Measurements from ENCODE around the gene HLF. TPM values are rescaled to one million over a fixed set of nuclear protein-coding genes. Genes with fewer than 3 reads are reported as not detected.

HLF gene
- total RNA-seq, 1 experiment from 2014 or later = 1.5 TPM

- no peak for ATAC-seq
- H3K9me3 ChIP-seq (ENCODE audit: control insufficient read depth in 1 of 2, insufficient read depth in 1 of 2, low read depth in 1 of 2, low read length in 2 of 2) = no peaks in the 10 kb centered on the region
- H3K4me1 ChIP-seq (ENCODE audit: control insufficient read depth in 1 of 2, insufficient read depth in 2 of 2, low read length in 2 of 2) = no peaks in the 10 kb centered on the region
Measured at GRCh38 chr17:55342800-55343585, 78.2 kb downstream of the HLF start.

More at GRCh38 chr17:55342800-55343585, 78.2 kb downstream of the HLF start:
- Histone ChIP-seq H3K9me2 (ENCODE audit: insufficient read depth) (no peaks in the 10 kb centered on the region), H3K9ac (ENCODE audit: low read length) (no peak overlapping the region), H3K4me3 (replicated peaks in 1 of 2; ENCODE audit: low read depth in 1 of 2, low read length in 2 of 2) (no peak overlapping the region), H3K4me2 (ENCODE audit: low read length) (no peak overlapping the region), H3K27ac (ENCODE audit: low read depth, low read length) (no peak overlapping the region), H2AFZ (ENCODE audit: low read depth, low read length, poor library complexity, severe bottlenecking) (no peak overlapping the region), H3K36me3 (ENCODE audit: control insufficient read depth in 1 of 2, insufficient read depth in 2 of 2, low read length in 2 of 2) (no peaks in the 10 kb centered on the region), H3K27me3 (ENCODE audit: insufficient read depth, low read length) (peaks cover 16% of the 10 kb centered on the region; the same call in 1 of the 2 replicates), H3K79me2 (ENCODE audit: insufficient read depth, low read length) (no peaks in the 10 kb centered on the region), H4K20me1 (ENCODE audit: insufficient read depth) (no peaks in the 10 kb centered on the region)
- RAD21 ChIA-PET (ENCODE audit: low non-redundant PET in 1 of 2, low total read pairs in 2 of 2, uncharacterized antibody in 2 of 2, unreplicated experiment in 2 of 2) = no interaction called here
- intact Hi-C loops (cut with micrococcal nuclease) = no loop called here
- POLR2A ChIA-PET = no interaction called here
- CTCF ChIA-PET = no interaction called here
- TF ChIP-seq, protein P1, sequence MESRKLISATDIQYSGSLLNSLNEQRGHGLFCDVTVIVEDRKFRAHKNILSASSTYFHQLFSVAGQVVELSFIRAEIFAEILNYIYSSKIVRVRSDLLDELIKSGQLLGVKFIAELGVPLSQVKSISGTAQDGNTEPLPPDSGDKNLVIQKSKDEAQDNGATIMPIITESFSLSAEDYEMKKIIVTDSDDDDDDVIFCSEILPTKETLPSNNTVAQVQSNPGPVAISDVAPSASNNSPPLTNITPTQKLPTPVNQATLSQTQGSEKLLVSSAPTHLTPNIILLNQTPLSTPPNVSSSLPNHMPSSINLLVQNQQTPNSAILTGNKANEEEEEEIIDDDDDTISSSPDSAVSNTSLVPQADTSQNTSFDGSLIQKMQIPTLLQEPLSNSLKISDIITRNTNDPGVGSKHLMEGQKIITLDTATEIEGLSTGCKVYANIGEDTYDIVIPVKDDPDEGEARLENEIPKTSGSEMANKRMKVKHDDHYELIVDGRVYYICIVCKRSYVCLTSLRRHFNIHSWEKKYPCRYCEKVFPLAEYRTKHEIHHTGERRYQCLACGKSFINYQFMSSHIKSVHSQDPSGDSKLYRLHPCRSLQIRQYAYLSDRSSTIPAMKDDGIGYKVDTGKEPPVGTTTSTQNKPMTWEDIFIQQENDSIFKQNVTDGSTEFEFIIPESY (IDR thresholded peaks at IDR 0.05; ENCODE audit: extremely low read depth, insufficient replicate concordance, low read length) = no peak
- TF ChIP-seq FOSL1 (IDR thresholded peaks at IDR 0.05; ENCODE audit: low read depth) (no peak), SRF (IDR thresholded peaks at IDR 0.05; ENCODE audit: low read depth) (no peak), ATF3 (IDR thresholded peaks at IDR 0.05) (no peak), YY1 (IDR thresholded peaks at IDR 0.05; ENCODE audit: extremely low read depth, insufficient replicate concordance, low read depth, low read length) (no peak), JUND (IDR thresholded peaks at IDR 0.05) (no peak), RAD21 (IDR thresholded peaks at IDR 0.05; ENCODE audit: low read depth) (no peak), EZH2 (IDR thresholded peaks at IDR 0.05) (no peak)
- TF ChIP-seq, protein P2, sequence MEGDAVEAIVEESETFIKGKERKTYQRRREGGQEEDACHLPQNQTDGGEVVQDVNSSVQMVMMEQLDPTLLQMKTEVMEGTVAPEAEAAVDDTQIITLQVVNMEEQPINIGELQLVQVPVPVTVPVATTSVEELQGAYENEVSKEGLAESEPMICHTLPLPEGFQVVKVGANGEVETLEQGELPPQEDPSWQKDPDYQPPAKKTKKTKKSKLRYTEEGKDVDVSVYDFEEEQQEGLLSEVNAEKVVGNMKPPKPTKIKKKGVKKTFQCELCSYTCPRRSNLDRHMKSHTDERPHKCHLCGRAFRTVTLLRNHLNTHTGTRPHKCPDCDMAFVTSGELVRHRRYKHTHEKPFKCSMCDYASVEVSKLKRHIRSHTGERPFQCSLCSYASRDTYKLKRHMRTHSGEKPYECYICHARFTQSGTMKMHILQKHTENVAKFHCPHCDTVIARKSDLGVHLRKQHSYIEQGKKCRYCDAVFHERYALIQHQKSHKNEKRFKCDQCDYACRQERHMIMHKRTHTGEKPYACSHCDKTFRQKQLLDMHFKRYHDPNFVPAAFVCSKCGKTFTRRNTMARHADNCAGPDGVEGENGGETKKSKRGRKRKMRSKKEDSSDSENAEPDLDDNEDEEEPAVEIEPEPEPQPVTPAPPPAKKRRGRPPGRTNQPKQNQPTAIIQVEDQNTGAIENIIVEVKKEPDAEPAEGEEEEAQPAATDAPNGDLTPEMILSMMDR (IDR thresholded peaks at IDR 0.05 in 2 of 3, conservative IDR thresholded peaks at IDR 0.05 in 1 of 3; ENCODE audit: borderline replicate concordance in 1 of 3, insufficient read depth in 1 of 3, low read depth in 2 of 3, low read length in 2 of 3) = no peak
- no peak for DNase-seq (ENCODE audit: low read depth, low spot score)
- BruUV-seq (replicated peaks) = no TSS peak

Measured in HCT116 (cell line).